HG03469 (cell line): ENCODE results near the gene ZNF573.
"Not testable (repeated sequence)": the region's sequence is repeated elsewhere in the genome, so short reads cannot be mapped to it uniquely, and the experiment has no call there.

Experiments
- ATAC-seq: cut with Tn5 transposase; IDR thresholded peaks from one replicate; pipeline ENCODE4 v1.9.1; 2021; ENCODE audit warnings: mild to moderate bottlenecking, moderate library complexity, moderate number of reproducible peaks; ENCODE audit not compliant: unreplicated experiment

Gene ZNF573

DNA sequence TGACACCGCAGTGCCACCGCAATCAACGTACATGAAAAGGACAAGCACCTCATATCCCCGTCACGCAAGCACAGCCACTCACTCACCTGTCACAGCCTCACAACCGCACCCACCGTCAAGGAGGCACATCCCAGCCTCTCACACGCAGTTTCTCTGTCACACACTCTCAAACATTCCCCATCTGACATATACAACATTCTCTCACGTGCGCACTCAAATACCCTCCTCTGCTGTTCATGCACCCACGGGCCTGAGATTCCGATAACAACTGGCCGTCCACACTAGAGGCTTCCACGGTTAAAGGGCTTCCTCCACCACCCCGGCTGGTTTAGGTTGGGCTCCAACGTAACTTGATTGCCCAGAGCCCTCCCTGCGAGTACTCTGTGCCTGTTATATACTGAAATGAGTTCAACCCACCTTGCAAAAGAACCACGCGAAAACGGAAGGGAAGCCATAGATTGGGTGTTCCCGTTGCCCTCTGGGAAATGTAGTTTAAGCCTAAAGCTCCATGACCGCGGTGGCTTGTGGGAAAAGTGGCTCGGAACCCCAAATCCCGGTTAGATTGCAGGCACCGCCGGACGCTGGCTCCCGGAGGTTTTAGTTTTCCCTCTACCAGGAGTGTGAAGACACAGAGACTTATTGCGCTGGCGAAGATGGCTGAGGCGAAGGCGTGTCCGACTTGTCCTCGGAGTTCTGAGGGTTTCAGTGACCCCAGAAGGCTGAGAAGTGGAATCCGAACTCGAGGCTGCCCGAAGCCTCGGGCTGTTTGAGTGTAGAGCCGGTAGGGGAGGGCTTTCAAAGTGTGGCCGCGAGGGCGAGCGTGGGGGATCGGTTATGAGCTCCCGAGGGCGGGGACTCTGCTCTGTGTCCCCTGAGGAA lies at the start of gene ZNF573:
Gene ZNF573, minus strand, starts transcription at position 460 of the 879 bp plus-strand sequence. CDS start 5,857 bp downstream, outside the sequence.
- ATAC-seq = peak; percentile 51

DNA sequence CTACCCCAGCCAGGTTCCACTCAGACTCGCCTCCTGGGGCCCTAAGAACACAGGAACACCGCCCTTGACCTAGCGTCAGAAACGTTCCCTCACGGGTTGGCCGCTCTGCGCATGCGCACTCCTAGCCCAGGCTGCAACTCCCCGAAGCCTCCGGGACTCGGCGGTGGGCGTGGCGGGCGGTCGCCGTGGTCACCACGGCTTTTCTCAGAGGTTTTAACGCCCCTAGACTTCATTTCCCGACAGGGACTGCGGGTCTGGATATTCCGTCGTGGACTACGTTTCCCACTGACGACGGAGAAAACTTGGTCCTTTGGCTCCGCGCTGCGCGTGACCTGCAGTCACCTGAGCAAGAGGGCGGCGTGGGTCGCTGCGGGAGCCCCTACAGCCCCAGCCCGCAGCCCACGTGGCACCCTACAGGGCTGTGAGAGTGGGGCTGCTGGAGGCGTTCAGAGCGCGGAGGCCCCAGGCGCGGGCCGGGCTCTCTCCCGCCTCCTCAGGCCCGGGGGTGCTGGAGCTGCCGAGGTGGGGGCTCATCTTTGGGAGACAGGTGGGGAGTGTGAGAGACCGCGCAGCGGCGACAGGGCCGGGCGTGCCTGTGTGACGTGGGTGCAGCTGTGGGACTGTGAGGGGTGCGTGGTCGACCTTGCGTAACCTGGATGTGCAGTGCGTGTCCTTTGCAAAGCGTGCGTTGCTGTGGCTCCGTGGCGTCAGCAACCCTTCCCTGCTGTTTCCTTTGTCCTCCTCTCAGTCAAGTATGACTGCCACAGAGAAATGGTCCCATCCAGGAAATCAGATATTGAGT lies 38.0 kb upstream of the ZNF573 start:
- no peak for ATAC-seq

DNA sequence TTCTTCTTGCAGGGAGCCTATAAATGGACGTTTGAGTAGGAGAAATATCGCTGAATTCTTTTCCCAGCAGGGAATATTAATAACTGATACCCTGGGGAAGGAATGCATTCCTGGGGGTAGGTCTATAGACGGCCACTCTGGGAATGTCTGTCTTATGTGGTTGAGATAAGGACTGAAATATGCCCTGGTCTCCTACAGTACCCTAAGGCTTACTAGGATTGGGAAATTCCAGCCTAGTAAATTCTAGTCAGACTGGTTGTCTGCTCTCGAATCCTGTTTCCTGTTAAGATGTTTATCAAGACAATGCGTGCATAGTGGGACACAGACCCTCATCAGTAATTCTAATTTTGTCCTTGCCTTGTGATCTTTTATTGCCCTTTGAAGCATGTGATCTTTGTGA lies 36.2 kb upstream of the ZNF573 start:
- not testable (repeated sequence) for ATAC-seq

DNA sequence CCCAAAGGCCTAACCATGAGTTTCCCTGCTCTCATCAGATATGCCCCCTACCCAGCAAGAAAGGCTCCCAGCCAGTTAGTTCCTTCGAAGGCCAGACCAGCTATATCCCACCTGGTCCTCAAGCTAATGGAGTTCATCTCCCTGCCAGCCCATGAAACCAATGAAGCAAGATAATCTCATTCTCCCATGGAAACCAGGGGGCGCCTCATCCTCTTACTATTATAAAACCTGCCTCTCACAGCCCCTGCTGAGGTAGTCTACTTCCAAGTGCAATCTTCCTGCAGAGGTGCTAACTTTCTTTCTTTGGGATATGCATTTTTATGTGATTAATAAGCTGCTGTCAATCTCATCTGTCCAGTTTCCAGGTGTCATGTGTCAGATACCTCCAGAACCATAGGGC lies 34.0 kb upstream of the ZNF573 start:
- ATAC-seq = no peak

DNA sequence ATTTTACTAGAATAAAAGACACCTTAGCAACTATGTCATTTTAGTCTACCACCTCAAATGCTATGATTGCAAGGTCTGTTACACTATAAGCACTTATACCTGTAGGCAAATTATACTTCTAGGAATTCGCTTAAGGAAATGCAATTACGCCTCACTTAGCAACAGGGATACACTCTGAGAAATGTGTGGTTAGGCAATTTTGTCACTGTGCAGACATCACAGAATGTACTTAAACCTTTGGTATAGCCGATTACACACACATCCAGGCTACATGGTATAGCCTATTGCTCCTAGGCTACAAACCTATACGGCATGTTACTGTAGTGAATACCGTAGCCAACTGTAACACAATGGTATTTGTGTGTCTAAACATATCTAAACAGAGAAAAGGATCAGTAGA lies 30.0 kb upstream of the ZNF573 start:
- ATAC-seq = no peak

DNA sequence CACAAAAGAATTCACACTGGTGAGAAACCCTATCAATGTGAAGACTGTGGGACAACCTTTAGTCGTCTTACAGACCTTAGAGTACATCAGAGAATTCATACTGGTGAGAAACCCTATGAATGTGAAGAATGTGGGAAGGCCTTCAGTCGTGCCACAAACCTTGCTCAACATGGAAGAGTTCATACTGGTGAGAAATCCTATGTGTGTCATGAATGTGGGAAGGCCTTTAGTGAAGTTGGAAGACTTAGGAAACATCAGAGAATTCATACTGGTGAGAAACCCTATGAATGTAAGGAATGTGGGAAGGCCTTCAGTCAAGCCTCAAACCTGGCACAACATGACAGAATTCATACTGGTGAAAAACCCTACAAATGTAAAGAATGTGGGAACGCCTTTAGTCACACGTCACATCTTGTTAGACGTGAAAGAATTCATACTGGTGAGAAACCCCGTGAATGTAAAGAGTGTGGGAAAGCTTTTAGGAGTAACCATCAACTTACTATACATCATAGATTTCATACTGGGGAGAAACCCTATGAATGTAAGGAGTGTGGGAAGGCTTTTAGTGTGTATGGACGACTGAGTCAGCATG lies 24.0 kb upstream of the ZNF573 start:
- no peak for ATAC-seq

DNA sequence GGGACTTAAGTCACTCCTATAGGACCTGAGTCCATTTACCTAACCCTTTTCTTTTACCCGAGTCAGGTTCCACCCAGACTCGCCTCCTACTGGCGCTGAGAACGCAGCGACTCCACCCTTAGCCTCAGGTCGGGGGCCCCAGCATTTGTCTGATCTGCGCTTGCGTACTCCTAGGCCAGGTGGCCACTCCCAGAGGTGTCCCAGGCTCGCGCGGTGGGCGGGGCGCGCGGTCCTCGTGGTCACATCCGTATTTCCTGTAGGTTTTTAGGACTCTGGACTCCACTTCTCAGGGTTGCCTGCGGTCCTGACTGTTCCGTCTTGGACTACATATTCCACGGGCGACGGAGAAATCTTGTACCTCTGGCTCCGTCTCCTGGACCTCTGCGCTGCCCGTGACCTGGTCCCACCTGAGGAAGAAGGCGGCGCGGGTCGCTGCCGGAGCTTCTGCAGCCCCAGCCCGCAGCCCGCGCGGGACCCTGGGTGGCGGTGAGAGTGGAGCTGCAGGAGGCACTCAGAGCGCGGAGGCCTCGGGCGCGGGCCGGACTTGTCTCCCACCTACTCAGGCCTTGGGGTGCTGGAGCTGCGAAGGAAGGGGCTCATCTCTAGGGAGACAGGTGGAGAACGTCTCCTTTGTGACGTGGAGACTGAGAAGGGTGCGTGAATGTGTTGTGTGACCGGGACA lies 11.0 kb upstream of the ZNF573 start:
- no peak for ATAC-seq

DNA sequence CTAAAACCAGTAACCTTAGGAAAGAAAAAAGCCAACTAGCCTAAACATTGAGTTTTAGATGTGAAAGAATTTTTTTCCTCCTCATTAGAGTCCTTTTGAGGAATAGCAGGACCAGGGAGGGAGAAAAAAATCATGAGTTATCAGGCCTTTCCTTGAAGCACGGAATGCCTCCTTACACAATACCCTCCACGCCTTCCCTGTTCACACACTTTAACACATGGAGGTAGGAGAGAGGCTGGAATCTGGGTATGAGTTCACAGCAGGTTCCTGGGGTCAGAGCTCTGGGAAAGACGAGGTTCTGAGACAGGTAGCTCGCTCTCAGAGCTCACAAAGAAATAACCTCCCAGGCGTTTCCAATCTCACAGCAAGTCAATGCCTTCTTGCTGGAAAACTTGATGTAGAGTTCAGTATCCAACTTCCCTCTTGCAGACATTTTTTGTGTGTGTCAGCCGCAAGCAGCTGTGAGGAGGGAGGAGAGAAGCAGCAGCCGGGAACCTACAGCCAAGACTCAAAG lies 716 bp downstream of the ZNF573 start:
- no peak for ATAC-seq

DNA sequence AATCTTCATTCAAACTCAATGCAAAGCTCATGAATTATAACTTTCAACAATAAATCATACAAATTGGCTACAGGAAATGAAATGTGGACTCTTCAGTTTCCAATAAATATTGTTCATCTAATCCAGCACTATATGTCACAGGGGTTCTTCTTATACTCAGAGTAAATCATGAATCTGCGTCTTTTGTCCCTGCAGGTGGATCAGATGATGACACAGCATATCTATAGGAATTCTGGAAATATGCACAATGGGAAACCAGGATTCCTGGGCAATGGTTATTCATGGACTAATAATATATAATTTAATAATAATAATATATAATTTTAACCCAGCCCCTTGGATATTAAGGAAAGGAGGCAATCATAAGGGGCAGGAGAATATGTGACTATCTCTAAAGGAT lies 8.4 kb downstream of the ZNF573 start:
- no peak for ATAC-seq

DNA sequence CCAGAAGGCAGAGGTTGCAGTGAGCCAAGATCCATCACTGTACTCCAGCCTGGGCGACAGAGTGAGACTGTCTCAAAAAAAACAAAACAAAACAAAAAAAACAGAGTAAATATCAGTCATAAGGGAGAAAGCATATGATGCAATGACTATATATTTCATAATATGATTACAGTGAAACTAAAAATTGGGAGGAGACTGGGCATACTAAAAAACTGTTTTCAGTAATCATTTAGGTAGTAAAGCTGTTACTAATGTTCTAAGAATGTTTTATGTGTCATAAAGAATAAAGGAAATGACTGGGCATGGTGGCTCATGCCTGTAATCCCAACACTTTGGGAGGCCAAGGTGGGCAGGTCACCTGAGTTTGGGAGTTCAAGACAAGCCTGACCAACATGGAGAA lies 15.9 kb downstream of the ZNF573 start:
- ATAC-seq = no peak

DNA sequence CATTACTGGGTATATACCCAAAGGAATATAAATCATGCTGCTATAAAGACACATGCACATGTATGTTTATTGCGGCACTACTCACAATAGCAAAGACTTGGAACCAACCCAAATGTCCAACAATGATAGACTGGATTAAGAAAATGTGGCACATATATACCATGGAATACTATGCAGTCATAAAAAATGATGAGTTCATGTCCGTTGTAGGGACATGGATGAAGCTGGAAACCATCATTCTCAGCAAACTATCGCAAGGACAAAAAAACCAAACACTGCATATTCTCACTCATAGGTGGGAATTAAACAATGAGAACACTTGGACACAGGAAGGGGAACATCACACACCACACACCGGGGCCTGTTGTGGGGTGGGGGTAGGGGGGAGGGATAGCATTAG lies 21.7 kb downstream of the ZNF573 start:
- not testable (repeated sequence) for ATAC-seq

DNA sequence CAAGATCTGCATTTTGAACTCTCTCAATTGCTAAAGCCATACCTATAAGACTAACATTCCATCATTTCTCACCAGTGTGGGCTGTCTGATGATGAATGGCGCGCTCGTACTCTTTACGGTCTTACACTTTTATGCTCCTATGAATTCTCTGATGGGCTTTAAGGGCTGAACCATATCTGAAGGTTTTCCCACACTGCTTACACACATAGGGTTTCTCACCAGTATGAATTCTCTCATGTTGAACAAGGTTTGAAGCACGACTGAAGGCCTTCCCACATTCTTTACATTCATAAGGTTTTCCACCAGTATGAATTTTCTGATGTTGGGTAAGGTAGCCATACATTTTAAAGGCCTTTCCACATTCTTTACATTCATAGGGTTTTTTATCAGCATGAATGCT lies 41.0 kb downstream of the ZNF573 start:
- ATAC-seq = no peak

DNA sequence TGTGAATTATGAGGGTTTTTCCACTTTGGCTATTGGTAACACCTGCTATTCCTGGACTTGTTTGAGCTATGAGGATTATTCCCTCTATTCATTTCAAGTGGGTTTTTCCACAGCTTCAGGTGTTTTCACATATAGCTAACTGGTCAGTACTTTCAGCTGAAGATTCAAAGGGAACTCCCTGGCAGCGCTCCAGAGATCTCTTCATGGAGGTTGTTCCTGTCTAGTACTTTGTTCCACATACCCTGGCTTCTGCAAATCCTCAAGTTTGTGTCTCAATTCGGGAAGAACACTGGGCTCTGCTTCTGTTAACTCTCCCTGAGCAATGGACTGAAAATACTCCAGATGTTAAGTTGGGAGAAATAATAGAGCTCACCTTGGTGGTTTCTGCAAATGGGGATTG lies 54.2 kb downstream of the ZNF573 start:
- ATAC-seq = no peak

DNA sequence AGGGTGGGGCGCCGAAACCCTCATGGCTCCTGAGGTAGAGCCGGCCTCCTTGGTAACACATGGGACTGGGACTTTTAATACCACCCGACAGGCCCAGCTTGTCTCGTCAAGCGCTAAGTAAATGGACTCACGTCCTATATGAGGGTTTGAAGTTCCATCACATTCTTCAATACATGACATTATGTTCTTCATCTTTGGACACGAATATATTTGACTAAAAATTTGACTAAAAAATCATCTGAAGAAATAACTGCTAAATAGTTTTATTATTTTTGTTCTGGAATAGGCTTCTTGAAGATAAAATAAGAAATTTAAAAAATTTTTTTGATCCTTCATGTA lies 59.5 kb downstream of the ZNF573 start:
- ATAC-seq = no peak

DNA sequence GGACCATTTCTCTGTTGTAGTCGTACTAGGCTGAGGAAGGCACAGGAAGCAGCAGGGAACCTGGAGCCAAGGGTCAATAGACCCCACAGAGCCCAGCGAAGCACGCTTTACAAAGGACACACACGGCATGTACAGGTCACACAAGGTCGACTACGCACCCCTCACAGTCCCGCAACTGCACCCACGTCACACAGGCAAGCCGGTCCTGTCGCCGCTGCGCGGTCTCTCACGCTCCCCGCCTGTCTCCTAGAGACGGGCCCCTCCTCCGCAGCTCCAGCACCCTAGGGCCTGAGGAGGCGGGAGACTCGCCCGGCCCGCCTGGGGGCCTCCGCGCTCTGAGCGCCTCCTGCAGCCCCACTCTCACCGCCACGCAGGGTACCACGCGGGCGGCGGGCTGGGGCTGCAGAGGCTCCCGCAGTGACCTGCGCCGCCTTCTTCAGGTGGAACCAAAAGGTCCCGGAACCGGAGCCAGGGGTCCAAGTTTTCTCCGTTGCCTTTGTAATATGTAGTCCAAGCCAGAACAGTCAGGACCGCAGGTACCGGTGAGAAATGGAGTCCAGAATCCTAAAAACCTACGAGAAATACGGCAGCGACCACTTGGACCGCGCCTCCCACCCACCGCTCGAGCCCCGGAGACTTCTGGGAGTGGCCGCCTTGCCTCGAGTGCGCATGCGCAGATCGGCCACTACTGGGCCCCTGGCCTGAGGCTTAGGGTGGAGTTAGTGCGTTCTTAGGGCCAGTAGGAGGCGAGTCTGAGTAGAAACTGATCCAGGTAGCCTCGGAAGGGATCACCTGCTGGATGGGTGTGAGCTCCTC lies 60.1 kb downstream of the ZNF573 start, which contains the start of gene ZNF607:
Gene ZNF607, minus strand, starts transcription at position 651 of the 816 bp plus-strand sequence. CDS start 8,143 bp downstream, outside the sequence.
- ATAC-seq = peak; percentile 83

DNA sequence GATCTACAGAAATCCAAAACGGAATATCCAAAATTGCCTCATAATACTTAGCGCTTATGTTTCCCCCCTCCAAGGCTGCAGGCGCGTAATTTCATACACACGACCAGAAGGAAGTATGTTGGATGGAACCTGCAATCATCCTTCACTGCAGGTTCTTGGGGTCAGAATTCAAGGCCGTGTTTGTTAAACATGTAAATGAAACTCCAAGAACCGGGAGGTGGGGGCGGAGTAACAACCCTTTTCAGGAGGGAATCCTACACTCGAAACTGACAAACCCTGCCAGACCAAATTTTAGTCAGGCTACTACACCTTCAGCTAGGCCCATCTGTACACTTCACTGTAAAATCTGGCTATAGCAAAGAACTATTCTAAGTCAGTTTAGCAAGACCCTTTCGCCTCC lies 61.1 kb downstream of the ZNF573 start:
- ATAC-seq = no peak

DNA sequence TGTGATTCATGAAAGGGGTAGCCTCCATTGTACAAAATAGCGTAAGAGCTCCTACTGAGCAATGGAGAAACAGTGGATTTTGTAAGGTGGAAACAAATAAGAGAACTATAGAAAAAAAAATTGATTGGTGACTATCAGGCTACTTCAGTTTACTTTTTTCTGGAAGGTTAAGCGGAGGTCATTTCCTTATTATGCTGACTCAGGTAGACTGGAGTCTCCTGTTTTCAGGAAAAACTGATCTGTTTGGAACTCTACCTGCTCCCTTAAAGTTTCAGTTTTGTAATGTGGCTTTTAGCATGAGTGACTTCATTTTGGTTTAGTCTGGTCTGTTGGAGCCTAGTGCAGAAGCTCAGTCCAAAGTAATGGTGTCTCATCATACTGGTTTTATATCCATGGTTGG lies 63.2 kb downstream of the ZNF573 start:
- ATAC-seq = no peak

DNA sequence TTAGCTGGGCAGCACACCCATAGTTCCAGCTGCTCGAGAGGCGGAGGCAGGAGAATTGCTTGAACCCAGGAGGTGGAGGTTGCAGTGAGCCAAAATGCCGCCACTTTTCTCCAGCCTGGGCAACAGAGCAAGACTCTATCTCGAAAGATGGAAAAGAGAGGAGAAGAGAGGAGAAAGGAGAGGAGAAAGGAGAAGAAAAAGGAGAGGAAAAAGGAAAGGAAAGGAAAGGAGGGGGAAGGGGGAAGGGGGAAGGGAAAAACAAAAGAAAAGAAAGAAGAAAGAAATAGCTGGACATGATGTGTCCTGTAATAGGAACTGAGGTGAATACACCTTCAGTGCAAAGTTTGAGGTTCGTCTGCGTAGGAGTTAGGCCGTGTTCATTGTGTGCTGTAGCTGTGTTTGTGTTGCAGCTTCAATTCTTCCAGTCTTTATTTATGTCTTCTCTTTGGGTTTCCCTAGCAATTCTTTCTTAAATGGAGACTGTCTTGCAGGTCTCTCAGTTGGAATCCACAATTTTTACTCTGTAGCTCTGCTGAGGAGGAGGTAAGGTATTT lies 73.3 kb downstream of the ZNF573 start:
- no peak for ATAC-seq

DNA sequence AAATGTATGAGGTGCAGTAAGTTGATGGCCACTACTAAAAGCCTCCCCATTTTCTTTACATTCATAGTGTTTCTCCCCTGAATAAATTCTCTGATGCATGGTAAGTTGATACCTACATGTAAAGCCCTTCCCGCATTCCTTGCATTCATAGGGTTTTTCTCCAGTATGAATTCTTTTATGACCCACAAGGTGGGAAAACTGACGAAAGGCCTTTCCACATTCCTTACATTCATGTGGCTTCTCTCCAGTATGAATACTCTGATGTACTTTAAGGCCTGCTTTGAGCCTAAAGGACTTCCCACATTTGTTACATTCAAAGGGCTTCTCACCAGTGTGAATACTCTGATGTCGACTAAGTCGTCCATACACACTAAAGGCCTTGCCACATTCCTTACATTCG lies 80.3 kb downstream of the ZNF573 start:
- no peak for ATAC-seq

DNA sequence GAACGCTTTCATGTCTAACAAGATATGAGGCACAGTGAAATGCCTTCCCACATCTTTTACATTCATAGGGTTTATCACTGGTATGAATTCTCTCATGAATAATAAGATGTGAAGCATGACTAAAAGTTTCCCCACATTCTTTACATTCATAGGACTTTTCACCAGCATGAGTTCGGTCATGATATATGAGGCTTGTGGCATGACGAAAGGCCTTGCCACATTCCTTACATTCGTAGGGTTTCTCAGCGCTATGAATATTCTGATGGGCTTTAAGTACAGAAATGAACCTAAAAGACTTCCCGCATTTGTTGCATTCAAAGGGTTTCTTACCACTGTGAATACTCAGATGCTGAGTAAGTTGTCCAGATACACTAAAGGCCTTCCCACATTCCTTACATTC lies 81.2 kb downstream of the ZNF573 start:
- no peak for ATAC-seq
